Measurements from ENCODE around the gene STAT3.

The STAT3 gene

DNA sequence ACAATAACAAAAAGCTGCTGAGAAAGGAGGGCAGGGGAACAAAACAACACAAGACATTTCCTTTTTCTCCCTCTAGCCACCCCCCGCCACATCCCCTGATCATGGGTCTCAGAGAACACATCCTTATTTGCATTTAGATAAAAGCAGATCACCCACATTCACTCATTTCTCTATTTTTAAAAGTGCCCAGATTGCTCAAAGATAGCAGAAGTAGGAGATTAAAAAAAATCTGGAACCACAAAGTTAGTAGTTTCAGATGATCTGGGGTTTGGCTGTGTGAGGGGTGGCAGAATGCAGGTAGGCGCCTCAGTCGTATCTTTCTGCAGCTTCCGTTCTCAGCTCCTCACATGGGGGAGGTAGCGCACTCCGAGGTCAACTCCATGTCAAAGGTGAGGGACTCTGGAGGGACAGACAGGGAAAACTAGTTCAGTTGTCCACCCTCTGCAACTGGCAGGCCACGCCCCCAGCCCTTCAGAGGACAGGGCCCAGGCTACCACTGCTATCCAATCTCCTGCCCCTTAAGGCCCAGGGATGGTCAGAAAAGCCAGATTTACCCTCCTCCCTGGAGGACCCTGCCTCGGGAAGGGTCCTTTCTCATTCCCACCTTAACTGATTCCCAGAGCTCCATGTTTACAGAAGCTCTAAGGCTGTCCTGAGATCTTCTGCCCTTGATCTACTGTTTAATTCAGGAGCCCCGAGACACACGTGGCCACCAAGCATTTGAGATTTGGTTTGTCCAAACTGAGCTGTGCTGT lies 72.7 kb downstream of the STAT3 start:
- peaks cover 28% of the 10 kb centered on the region for H3K36me3 ChIP-seq (ENCODE audit: control insufficient read depth, low read depth, low read length)
- no peak overlapping the region for H3K4me3 ChIP-seq (ENCODE audit: low read length)
- H3K9ac ChIP-seq (ENCODE audit: low read length) = no peak overlapping the region
- peaks cover 17% of the 10 kb centered on the region for H3K4me1 ChIP-seq (ENCODE audit: control insufficient read depth, low read depth, low read length)
- H3K27ac ChIP-seq (ENCODE audit: low read length) = no peak overlapping the region
- no peaks in the 10 kb centered on the region for H3K27me3 ChIP-seq (ENCODE audit: control insufficient read depth, insufficient read depth, low read length)
- no peaks in the 10 kb centered on the region for H3K9me3 ChIP-seq (ENCODE audit: control insufficient read depth, low read depth, low read length)

DNA sequence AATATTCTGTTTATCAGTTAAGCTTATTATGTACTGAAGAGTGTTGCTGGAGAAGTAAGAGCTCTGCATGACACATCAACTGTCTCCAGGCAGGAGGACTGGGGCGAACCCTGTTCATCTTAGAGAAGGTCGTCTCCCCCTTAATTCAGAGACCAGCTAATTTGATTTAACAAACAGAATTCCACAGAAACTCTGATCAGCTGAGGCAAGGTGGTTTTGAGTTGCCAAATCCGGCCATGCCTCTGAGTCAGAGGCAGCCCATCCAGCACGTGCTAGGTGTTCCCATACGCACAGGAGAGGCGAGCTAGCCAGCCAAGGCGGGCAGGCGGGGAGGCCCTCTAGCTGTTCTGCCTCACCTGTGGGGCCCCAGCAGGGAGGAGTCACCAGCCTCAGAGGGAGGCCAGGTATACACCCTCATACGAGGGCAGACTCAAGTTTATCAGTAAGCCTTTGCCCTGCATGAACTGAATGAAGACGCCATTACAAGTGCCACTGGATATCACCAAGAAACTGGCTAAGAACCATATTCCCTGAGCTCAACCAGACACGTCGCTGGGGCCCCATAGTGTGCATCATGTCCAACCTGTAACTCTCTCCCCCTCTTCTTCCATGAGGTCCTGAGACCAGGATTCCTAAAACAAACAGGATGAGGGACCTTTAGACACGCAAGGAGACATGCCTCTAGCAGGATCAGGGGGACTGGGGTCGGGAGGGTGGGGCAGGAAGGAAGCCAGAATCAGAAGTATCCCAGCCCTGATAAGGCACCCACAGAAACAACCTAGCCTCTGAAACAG lies 74.3 kb downstream of the STAT3 start:
- no peaks in the 10 kb centered on the region for H3K27me3 ChIP-seq (ENCODE audit: control insufficient read depth, insufficient read depth, low read length)
- no peak overlapping the region for H3K9ac ChIP-seq (ENCODE audit: low read length)
- peaks cover 21% of the 10 kb centered on the region for H3K36me3 ChIP-seq (ENCODE audit: control insufficient read depth, low read depth, low read length)
- no peak overlapping the region for H3K27ac ChIP-seq (ENCODE audit: low read length)
- no peaks in the 10 kb centered on the region for H3K9me3 ChIP-seq (ENCODE audit: control insufficient read depth, low read depth, low read length)
- peaks cover 21% of the 10 kb centered on the region for H3K4me1 ChIP-seq (ENCODE audit: control insufficient read depth, low read depth, low read length)
- no peak overlapping the region for H3K4me3 ChIP-seq (ENCODE audit: low read length)

DNA sequence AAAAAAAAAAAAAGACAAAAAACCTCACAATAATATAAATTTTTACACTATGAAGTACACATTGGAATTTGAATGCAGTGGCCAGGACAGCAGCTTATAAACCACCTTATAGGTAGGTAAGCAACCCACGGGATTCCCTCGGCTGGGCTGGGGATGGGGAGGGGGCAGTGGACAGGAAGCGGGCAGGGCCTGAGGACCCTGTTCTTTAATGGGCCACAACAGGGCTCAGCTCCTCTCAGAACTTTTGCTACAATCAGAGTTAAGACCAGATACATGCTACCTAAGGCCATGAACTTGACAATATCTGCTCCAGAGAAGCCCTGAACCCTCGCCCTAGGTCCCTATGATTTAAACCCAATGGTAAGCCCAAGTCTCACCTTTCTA lies 74.9 kb downstream of the STAT3 start:
- H3K4me1 ChIP-seq (ENCODE audit: control insufficient read depth, low read depth, low read length) = peaks cover 21% of the 10 kb centered on the region
- no peak overlapping the region for H3K9ac ChIP-seq (ENCODE audit: low read length)
- H3K9me3 ChIP-seq (ENCODE audit: control insufficient read depth, low read depth, low read length) = no peaks in the 10 kb centered on the region
- H3K27me3 ChIP-seq (ENCODE audit: control insufficient read depth, insufficient read depth, low read length) = no peaks in the 10 kb centered on the region
- no peak overlapping the region for H3K4me3 ChIP-seq (ENCODE audit: low read length)
- H3K27ac ChIP-seq (ENCODE audit: low read length) = no peak overlapping the region
- peaks cover 19% of the 10 kb centered on the region for H3K36me3 ChIP-seq (ENCODE audit: control insufficient read depth, low read depth, low read length)

DNA sequence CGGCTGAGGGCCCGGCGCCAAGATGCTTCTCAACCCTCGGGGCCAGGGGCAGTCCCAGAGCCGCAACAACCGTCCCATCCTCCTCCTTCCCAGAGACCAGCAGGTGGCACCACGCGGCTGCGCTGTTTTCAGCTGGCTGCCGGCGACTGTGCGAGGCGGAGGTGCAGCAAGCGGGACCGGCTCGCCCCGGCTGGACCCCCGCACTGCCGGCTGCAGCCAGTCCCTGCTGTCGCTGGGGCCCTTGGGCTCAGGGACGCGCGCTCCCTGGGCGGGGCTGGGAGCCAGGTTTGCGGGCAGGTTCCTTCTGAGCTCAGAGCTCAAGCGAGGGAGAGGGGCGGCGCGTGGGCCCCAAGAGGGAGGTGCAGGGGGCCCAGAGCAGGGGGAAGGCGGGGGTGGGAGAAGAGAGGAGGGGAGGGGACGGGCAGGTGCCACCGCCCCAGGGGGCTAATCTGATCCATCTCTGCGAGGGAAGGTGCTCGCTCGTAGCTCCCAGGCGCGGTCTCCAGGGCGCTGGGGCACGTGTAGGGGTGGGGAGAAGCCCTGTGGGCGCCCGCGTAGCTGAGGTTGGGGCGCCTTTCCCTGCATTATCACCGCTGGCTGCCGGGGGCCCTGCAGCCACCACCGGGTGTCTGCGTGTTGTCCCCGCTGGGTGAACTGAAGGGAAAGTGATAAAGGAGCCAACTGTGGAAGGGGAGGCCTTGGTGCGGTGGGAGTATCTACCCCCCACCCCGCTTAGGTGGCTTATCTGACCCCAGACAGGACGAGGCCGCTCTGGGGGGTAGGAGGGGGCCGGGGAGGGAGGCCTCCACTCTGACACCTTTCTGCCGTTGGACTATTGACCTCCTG lies 75.7 kb downstream of the STAT3 start:
- no peak overlapping the region for H3K27ac ChIP-seq (ENCODE audit: low read length)
- peaks cover 11% of the 10 kb centered on the region for H3K36me3 ChIP-seq (ENCODE audit: control insufficient read depth, low read depth, low read length)
- peaks cover 21% of the 10 kb centered on the region for H3K4me1 ChIP-seq (ENCODE audit: control insufficient read depth, low read depth, low read length)
- no peaks in the 10 kb centered on the region for H3K9me3 ChIP-seq (ENCODE audit: control insufficient read depth, low read depth, low read length)
- H3K4me3 ChIP-seq (ENCODE audit: low read length) = peak overlapping the region; percentile 25
- no peaks in the 10 kb centered on the region for H3K27me3 ChIP-seq (ENCODE audit: control insufficient read depth, insufficient read depth, low read length)
- H3K9ac ChIP-seq (ENCODE audit: low read length) = no peak overlapping the region

DNA sequence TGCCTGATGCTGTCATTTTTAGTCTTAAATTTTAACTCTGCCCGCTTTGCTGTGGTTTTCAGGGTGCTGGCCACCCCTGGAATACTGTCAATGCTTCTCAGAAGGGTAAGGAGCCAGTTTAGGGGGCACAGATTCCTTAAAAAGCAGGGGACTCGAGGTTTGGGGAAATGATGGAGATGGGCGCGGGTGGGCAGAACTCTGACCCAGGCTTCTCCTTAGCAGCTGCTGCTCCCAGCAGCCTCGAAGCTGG lies 76.3 kb downstream of the STAT3 start:
- Histone ChIP-seq H3K27me3 (ENCODE audit: control insufficient read depth, insufficient read depth, low read length) (no peaks in the 10 kb centered on the region), H3K4me3 (ENCODE audit: low read length) (no peak overlapping the region), H3K4me1 (ENCODE audit: control insufficient read depth, low read depth, low read length) (peaks cover 21% of the 10 kb centered on the region), H3K9ac (ENCODE audit: low read length) (no peak overlapping the region), H3K9me3 (ENCODE audit: control insufficient read depth, low read depth, low read length) (no peaks in the 10 kb centered on the region), H3K27ac (ENCODE audit: low read length) (no peak overlapping the region), H3K36me3 (ENCODE audit: control insufficient read depth, low read depth, low read length) (peaks cover 8% of the 10 kb centered on the region)

DNA sequence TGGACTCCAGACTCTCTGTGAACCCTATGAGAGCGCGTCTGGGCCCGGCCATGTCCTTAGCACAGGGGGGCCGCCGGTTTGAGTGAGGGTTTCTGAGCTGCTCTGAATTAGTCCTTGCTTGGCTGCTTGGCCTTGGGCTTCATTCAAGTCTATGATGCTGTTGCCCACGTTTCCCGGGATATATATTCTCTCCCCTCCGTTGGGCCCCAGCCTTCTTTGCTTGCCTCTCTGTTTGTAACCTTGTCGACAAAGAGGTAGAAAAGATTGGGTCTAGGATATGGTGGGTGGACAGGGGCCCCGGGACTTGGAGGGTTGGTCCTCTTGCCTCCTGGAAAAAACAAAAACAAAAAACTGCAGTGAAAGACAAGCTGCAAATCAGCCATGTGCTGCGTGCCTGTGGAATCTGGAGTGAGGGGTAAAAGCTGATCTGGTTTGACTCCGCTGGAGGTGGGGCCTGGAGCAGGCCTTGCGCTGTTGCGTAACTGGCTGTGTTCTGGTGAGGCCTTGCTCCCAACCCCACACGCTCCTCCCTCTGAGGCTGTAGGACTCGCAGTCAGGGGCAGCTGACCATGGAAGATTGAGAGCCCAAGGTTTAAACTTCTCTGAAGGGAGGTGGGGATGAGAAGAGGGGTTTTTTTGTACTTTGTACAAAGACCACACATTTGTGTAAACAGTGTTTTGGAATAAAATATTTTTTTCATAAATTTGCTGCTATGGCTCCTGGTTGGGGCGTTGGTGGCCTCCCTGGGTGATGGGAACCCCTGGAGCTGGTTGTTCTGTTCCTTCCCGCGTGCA lies 76.8 kb downstream of the STAT3 start:
- Histone ChIP-seq H3K27me3 (ENCODE audit: control insufficient read depth, insufficient read depth, low read length) (no peaks in the 10 kb centered on the region), H3K36me3 (ENCODE audit: control insufficient read depth, low read depth, low read length) (peaks cover 8% of the 10 kb centered on the region), H3K27ac (ENCODE audit: low read length) (no peak overlapping the region), H3K9ac (ENCODE audit: low read length) (peak overlapping the region; percentile 10), H3K4me1 (ENCODE audit: control insufficient read depth, low read depth, low read length) (peaks cover 21% of the 10 kb centered on the region), H3K4me3 (ENCODE audit: low read length) (no peak overlapping the region), H3K9me3 (ENCODE audit: control insufficient read depth, low read depth, low read length) (no peaks in the 10 kb centered on the region)

DNA sequence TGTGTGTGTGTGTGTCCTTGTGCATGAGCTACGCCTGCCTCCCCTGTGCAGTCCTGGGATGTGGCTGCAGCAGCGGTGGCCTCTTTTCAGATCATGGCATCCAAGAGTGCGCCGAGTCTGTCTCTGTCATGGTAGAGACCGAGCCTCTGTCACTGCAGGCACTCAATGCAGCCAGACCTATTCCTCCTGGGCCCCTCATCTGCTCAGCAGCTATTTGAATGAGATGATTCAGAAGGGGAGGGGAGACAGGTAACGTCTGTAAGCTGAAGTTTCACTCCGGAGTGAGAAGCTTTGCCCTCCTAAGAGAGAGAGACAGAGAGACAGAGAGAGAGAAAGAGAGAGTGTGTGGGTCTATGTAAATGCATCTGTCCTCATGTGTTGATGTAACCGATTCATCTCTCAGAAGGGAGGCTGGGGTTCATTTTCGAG lies 77.4 kb downstream of the STAT3 start:
- no peaks in the 10 kb centered on the region for H3K9me3 ChIP-seq (ENCODE audit: control insufficient read depth, low read depth, low read length)
- H3K4me3 ChIP-seq (ENCODE audit: low read length) = no peak overlapping the region
- no peak overlapping the region for H3K27ac ChIP-seq (ENCODE audit: low read length)
- peak overlapping the region; percentile 10 for H3K9ac ChIP-seq (ENCODE audit: low read length)
- H3K36me3 ChIP-seq (ENCODE audit: control insufficient read depth, low read depth, low read length) = peaks cover 7% of the 10 kb centered on the region
- H3K27me3 ChIP-seq (ENCODE audit: control insufficient read depth, insufficient read depth, low read length) = no peaks in the 10 kb centered on the region
- peaks cover 21% of the 10 kb centered on the region for H3K4me1 ChIP-seq (ENCODE audit: control insufficient read depth, low read depth, low read length)

DNA sequence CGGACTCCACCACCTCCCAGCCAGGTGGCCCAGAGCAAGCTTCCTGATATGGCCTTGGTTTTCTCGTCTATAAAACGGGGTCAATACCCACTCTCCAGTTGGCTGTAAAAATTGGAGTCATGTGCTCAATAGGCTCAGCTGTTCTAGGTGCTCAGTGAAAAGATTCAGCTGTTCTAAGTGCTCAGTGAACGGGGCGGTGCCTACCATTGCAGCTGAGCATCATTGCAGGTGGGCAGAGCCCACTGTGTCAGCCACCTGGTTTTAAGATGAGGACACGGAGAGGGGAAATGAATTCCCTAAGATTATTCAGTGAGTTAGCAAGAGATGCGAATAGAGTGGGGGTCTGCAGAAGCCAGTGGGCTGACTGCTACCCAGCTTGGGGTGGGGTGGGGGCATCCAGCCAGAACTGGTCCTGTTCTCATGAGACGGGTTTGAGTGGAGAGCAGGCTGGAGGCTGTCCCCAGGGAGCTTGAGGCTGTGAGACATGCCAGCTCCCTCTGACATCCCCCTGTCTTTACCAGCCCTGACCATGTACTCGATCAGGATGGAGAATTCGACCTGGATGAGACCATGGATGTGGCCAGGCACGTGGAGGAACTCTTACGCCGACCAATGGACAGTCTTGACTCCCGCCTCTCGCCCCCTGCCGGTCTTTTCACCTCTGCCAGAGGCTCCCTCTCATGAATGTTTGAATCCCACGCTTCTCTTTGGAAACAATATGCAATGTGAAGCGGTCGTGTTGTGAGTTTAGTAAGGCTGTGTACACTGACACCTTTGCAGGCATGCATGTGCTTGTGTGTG lies 78.1 kb downstream of the STAT3 start:
- no peak overlapping the region for H3K27ac ChIP-seq (ENCODE audit: low read length)
- H3K4me1 ChIP-seq (ENCODE audit: control insufficient read depth, low read depth, low read length) = peaks cover 21% of the 10 kb centered on the region
- peaks cover under 1% of the 10 kb centered on the region for H3K36me3 ChIP-seq (ENCODE audit: control insufficient read depth, low read depth, low read length)
- H3K9me3 ChIP-seq (ENCODE audit: control insufficient read depth, low read depth, low read length) = no peaks in the 10 kb centered on the region
- no peaks in the 10 kb centered on the region for H3K27me3 ChIP-seq (ENCODE audit: control insufficient read depth, insufficient read depth, low read length)
- H3K4me3 ChIP-seq (ENCODE audit: low read length) = no peak overlapping the region
- H3K9ac ChIP-seq (ENCODE audit: low read length) = peak overlapping the region; percentile 10

DNA sequence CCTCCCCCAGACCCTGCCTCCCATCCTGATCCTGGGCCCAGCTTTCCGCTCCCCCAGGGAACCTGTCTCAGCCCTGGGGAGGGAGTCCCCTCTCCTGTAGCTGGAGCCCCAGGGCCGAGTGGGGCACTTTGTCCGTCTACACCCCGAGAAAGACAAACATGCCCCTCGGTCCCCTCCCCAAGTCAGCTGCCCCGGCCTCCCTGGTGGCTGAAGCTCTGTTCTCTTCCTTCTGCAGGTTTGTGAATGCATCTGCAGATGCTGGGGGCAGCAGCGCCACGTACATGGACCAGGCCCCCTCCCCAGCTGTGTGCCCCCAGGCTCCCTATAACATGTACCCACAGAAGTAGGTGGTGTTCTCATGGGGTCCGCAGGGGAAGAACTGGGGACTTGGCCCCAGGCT lies 79.1 kb downstream of the STAT3 start:
- Histone ChIP-seq H3K36me3 (ENCODE audit: control insufficient read depth, low read depth, low read length) (no peaks in the 10 kb centered on the region), H3K4me3 (ENCODE audit: low read length) (no peak overlapping the region), H3K27ac (ENCODE audit: low read length) (no peak overlapping the region), H3K4me1 (ENCODE audit: control insufficient read depth, low read depth, low read length) (peaks cover 21% of the 10 kb centered on the region), H3K27me3 (ENCODE audit: control insufficient read depth, insufficient read depth, low read length) (no peaks in the 10 kb centered on the region), H3K9me3 (ENCODE audit: control insufficient read depth, low read depth, low read length) (no peaks in the 10 kb centered on the region), H3K9ac (ENCODE audit: low read length) (no peak overlapping the region)

DNA sequence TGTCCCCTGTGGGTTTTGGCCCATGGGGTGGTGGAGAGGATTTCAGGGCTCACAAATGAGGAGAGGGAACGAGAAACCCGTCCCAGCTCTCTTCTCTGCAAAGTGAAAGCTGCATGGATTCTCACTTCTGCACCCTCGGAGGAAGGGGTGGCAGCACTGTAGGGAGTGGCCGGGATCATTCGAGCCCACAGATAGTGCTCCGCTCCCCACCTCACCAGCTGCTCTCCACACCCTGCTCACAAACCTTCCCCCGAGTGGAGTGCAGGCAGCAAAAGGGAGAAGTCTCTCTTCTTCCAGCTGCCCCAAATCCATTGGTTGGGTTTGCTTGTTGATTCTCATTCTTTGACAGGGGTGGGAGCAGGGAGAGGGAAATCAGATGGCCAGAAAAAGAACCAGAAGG lies 79.8 kb downstream of the STAT3 start:
- no peak overlapping the region for H3K27ac ChIP-seq (ENCODE audit: low read length)

More for the DNA sequence above, 79.8 kb downstream of the STAT3 start:
- no peak overlapping the region for H3K4me3 ChIP-seq (ENCODE audit: low read length)
- H3K4me1 ChIP-seq (ENCODE audit: control insufficient read depth, low read depth, low read length) = peaks cover 19% of the 10 kb centered on the region
- H3K9ac ChIP-seq (ENCODE audit: low read length) = no peak overlapping the region
- no peaks in the 10 kb centered on the region for H3K36me3 ChIP-seq (ENCODE audit: control insufficient read depth, low read depth, low read length)
- H3K27me3 ChIP-seq (ENCODE audit: control insufficient read depth, insufficient read depth, low read length) = no peaks in the 10 kb centered on the region
- H3K9me3 ChIP-seq (ENCODE audit: control insufficient read depth, low read depth, low read length) = no peaks in the 10 kb centered on the region

Measured in iPS-18a (cell line).